Lung (tissue), 13 donors: ENCODE data around the gene ING4. TPM values are rescaled to one million over a fixed set of nuclear protein-coding genes. Genes with fewer than 3 reads are reported as not detected.

Experiments used
- ATAC-seq: fragments of 200-7000 bp; cut with Tn5 transposase; one replicate; pipeline ENCODE4 v1.9.1; 2020; ENCODE audit warnings: moderate number of reproducible peaks; ENCODE audit not compliant: insufficient read depth, low FRiP score
- DNase-seq, 3 donors: peaks; one replicate each; pipeline ENCODE4 v3.0.0-alpha.2; 2013 to 2017
- H3K27ac ChIP-seq, 2 donors: one replicate each; pipeline ENCODE4 v1.5.1; 2013; ENCODE audit warnings: mild to moderate bottlenecking in 2 of 2, moderate library complexity in 2 of 2, control low read depth in 1 of 2, inconsistent platforms in 1 of 2, low read depth in 1 of 2, low read length in 1 of 2
- H3K27me3 ChIP-seq, 3 donors: one replicate each; pipeline ENCODE4 v1.5.1; 2013; ENCODE audit warnings: low read length in 2 of 3; ENCODE audit not compliant: control insufficient read depth in 3 of 3, insufficient read depth in 3 of 3
- H3K36me3 ChIP-seq, 4 donors: one replicate each; pipeline ENCODE4 v1.5.1; 2013; ENCODE audit warnings: low read length in 4 of 4, mild to moderate bottlenecking in 1 of 4, moderate library complexity in 1 of 4; ENCODE audit not compliant: control insufficient read depth in 4 of 4, insufficient read depth in 4 of 4
- H3K4me1 ChIP-seq, 5 donors: one replicate each; pipeline ENCODE4 v1.5.1; 2013; ENCODE audit warnings: low read length in 5 of 5, mild to moderate bottlenecking in 2 of 5, moderate library complexity in 1 of 5; ENCODE audit not compliant: control insufficient read depth in 5 of 5, insufficient read depth in 5 of 5
- H3K4me3 ChIP-seq: one replicate; pipeline ENCODE4 v1.5.1; 2013; ENCODE audit warnings: mild to moderate bottlenecking, control low read depth, moderate library complexity
- H3K9ac ChIP-seq, 2 donors: one replicate each; pipeline ENCODE4 v1.5.1; 2013; ENCODE audit warnings: low read length in 2 of 2, control low read depth in 1 of 2; ENCODE audit not compliant: insufficient read depth in 1 of 2
- H3K9me3 ChIP-seq, 4 donors: one replicate each; pipeline ENCODE4 v1.5.1; 2013; ENCODE audit warnings: low read length in 3 of 4, mild to moderate bottlenecking in 1 of 4, moderate library complexity in 1 of 4; ENCODE audit not compliant: control insufficient read depth in 4 of 4, insufficient read depth in 3 of 4
- CTCF ChIP-seq: IDR thresholded peaks from 2 replicates; pipeline ENCODE4 v1.5.1; 2012; ENCODE audit warnings: mild to moderate bottlenecking; ENCODE audit errors: control extremely low read depth, extremely low read depth
- WGBS, 2 donors: extraction: QIAGEN DNeasy Blood & Tissue Kit; methylation state at CpG; one replicate each; pipeline ENCODE4 v1.1.7; 2013; 5-methylcytosine and 5-hydroxymethylcytosine counted together
- polyA plus RNA-seq, 2 donors: library from polyadenylated mRNA; stranded (reverse); fragments of 200-250 nt; gene quantifications; one replicate each; pipeline ENCODE4 v1.2.1, GENCODE V29; 2013
- small RNA-seq: library from RNA; depleted of rRNA; stranded (forward); fragments of <200 nt; gene quantifications from one replicate; pipeline ENCODE3, GENCODE V24; 2014; ENCODE audit warnings: low replicate concordance
- total RNA-seq, 2 donors: library from RNA; depleted of rRNA in 1 of 2; stranded (reverse); fragments of >200 nt in 1 of 2; gene quantifications; one replicate each; pipeline ENCODE4 v1.2.1, GENCODE V29; 2014 to 2021
- donor health status: control.
- donor health status: control.
- donor health status: Bipolar disorder and iron deficiency.
- donor health status: healthy.
- donor health status: DM: yes; HTN: yes; CAD: no.

Gene ING4
- total and polyA plus RNA-seq, 4 donors: 20.3 to 74.3 (median 27.0) TPM

GRCh38 chr12:6603095-6603567 is 59.8 kb downstream of the ING4 start:
- ATAC-seq: no peak
- H3K27ac ChIP-seq: peak overlapping the region in 1 of 2 donors; percentile 32
- H3K9ac ChIP-seq: no peak overlapping the region
- H3K36me3 ChIP-seq: peaks cover 36 to 42% (median 39%) of the 10 kb centered on the region in 4 donors
- H3K9me3 ChIP-seq: no peaks in the 10 kb centered on the region
- peak in 1 of 3 donors; percentile 46 for DNase-seq
- H3K27me3 ChIP-seq: no peaks in the 10 kb centered on the region
- no peak overlapping the region for H3K4me3 ChIP-seq
- TF ChIP-seq CTCF: no peak
- 10 to 12% methylated on average over 6 of the region's 6 CpGs for WGBS, 2 donors
- peaks cover 11 to 42% (median 19%) of the 10 kb centered on the region in 5 donors for H3K4me1 ChIP-seq

GRCh38 chr12:6602526-6602925 is 60.4 kb downstream of the ING4 start:
- no peak for TF ChIP-seq CTCF
- ATAC-seq: no peak
- Histone ChIP-seq H3K4me1 (peaks cover 11 to 36% (median 15%) of the 10 kb centered on the region in 5 donors), H3K27me3 (no peaks in the 10 kb centered on the region), H3K4me3 (no peak overlapping the region), H3K27ac (no peak overlapping the region), H3K36me3 (peaks cover 40 to 43% (median 42%) of the 10 kb centered on the region in 4 donors), H3K9me3 (no peaks in the 10 kb centered on the region), H3K9ac (no peak overlapping the region)
- 73 to 74% methylated on average over 3 of the region's 3 CpGs for WGBS, 2 donors
- no peak for DNase-seq

Small RNAs within 50 kb of the gene (small RNA-seq; reads per million reads assigned to genes)
- gene RNU6-781P: not detected

Other genes with a start within 250 kb of the ING4 start
- 1 to 10 TPM; 1.9 to 2.0 TPM for gene CD27, start 218.2 kb downstream of the ING4 start, total RNA-seq
- 1 to 10 TPM; 1.5 to 3.1 TPM for gene CD27, start 218.2 kb downstream of the ING4 start, polyA plus RNA-seq
- 10 to 100 TPM; 27.4 to 28.2 TPM for gene TAPBPL, start 211.1 kb downstream of the ING4 start, total RNA-seq
- 10 to 100 TPM; 11.2 to 26.8 TPM for gene TAPBPL, start 211.1 kb downstream of the ING4 start, polyA plus RNA-seq
- gene VAMP1, start 192.4 kb downstream of the ING4 start, total RNA-seq: 10 to 100 TPM in 1 of 2 donors, 1 to 10 TPM in 1; 7.5 to 14.1 TPM
- gene VAMP1, start 192.4 kb downstream of the ING4 start, polyA plus RNA-seq: 1 to 10 TPM; 4.7 to 5.1 TPM
- gene MRPL51, start 169.9 kb downstream of the ING4 start, total RNA-seq: 100 to 1,000 TPM in 1 of 2 donors, 10 to 100 TPM in 1; 34.5 to 123 TPM
- gene MRPL51, start 169.9 kb downstream of the ING4 start, polyA plus RNA-seq: 100 to 1,000 TPM in 1 of 2 donors, 10 to 100 TPM in 1; 80.4 to 103 TPM
- gene NCAPD2, start 169.0 kb downstream of the ING4 start, total RNA-seq: 10 to 100 TPM; 19.8 to 30.7 TPM
- 10 to 100 TPM in 1 of 2 donors, 1 to 10 TPM in 1; 5.8 to 11.8 TPM for gene NCAPD2, start 169.0 kb downstream of the ING4 start, polyA plus RNA-seq
- gene GAPDH, start 128.6 kb downstream of the ING4 start, total RNA-seq: 1,000 to 10,000 TPM in 1 of 2 donors, 100 to 1,000 TPM in 1; 843 to 1,983 TPM
- 1,000 to 10,000 TPM; 1,405 to 3,540 TPM for gene GAPDH, start 128.6 kb downstream of the ING4 start, polyA plus RNA-seq
- gene IFFO1, start 107.1 kb downstream of the ING4 start, total RNA-seq: 10 to 100 TPM; 10.0 to 25.1 TPM
- 10 to 100 TPM; 24.4 to 26.7 TPM for gene IFFO1, start 107.1 kb downstream of the ING4 start, polyA plus RNA-seq
- gene NOP2, start 94.8 kb downstream of the ING4 start, total RNA-seq: 10 to 100 TPM in 1 of 2 donors, 1 to 10 TPM in 1; 7.9 to 36.0 TPM
- 10 to 100 TPM; 30.7 to 37.6 TPM for gene NOP2, start 94.8 kb downstream of the ING4 start, polyA plus RNA-seq
- 100 to 1,000 TPM; 198 TPM for gene CHD4, start 55.7 kb downstream of the ING4 start, total RNA-seq
- 100 to 1,000 TPM in 1 of 2 donors, 10 to 100 TPM in 1; 82.0 to 182 TPM for gene CHD4, start 55.7 kb downstream of the ING4 start, polyA plus RNA-seq
- gene LPAR5, start 27.2 kb downstream of the ING4 start, total RNA-seq: 1 to 10 TPM; 1.9 to 2.8 TPM
- 1 to 10 TPM in 1 of 2 donors, under 1 TPM in 1; 0.51 to 1.2 TPM for gene LPAR5, start 27.2 kb downstream of the ING4 start, polyA plus RNA-seq
- 1 to 10 TPM; 1.6 to 6.1 TPM for gene ACRBP, start 15.7 kb downstream of the ING4 start, total RNA-seq
- 1 to 10 TPM in 1 of 2 donors, under 1 TPM in 1; 0.93 to 8.7 TPM for gene ACRBP, start 15.7 kb downstream of the ING4 start, polyA plus RNA-seq
- gene ZNF384, start 26.3 kb upstream of the ING4 start, total RNA-seq: 10 to 100 TPM; 29.2 to 50.8 TPM
- 10 to 100 TPM; 29.0 to 34.4 TPM for gene ZNF384, start 26.3 kb upstream of the ING4 start, polyA plus RNA-seq
- 1 to 10 TPM in 1 of 2 donors, under 1 TPM in 1; 0.25 to 1.4 TPM for gene PIANP, start 37.7 kb upstream of the ING4 start, total RNA-seq
- gene PIANP, start 37.7 kb upstream of the ING4 start, polyA plus RNA-seq: under 1 TPM; 0.23 to 0.37 TPM
- 10 to 100 TPM; 40.1 to 74.7 TPM for gene COPS7A, start 60.9 kb upstream of the ING4 start, total RNA-seq
- 10 to 100 TPM; 53.4 to 69.0 TPM for gene COPS7A, start 60.9 kb upstream of the ING4 start, polyA plus RNA-seq
- gene MLF2, start 90.0 kb upstream of the ING4 start, total RNA-seq: 100 to 1,000 TPM in 1 of 2 donors, 10 to 100 TPM in 1; 95.9 to 160 TPM
- 100 to 1,000 TPM; 169 to 171 TPM for gene MLF2, start 90.0 kb upstream of the ING4 start, polyA plus RNA-seq
- gene PTMS, start 103.2 kb upstream of the ING4 start, total RNA-seq: 100 to 1,000 TPM in 1 of 2 donors, 10 to 100 TPM in 1; 65.6 to 301 TPM
- gene PTMS, start 103.2 kb upstream of the ING4 start, polyA plus RNA-seq: 100 to 1,000 TPM; 196 to 801 TPM
- gene LAG3, start 109.4 kb upstream of the ING4 start, total RNA-seq: 1 to 10 TPM in 1 of 2 donors, under 1 TPM in 1; 0.82 to 1.7 TPM
- 1 to 10 TPM; 1.2 to 1.7 TPM for gene LAG3, start 109.4 kb upstream of the ING4 start, polyA plus RNA-seq
- 10 to 100 TPM; 60.6 to 83.7 TPM for gene CD4, start 126.4 kb upstream of the ING4 start, total RNA-seq
- gene CD4, start 126.4 kb upstream of the ING4 start, polyA plus RNA-seq: 10 to 100 TPM; 20.6 to 45.5 TPM
- gene GPR162, start 158.7 kb upstream of the ING4 start, total RNA-seq: 10 to 100 TPM; 23.4 to 36.0 TPM
- 10 to 100 TPM; 22.8 to 24.6 TPM for gene GPR162, start 158.7 kb upstream of the ING4 start, polyA plus RNA-seq
- 10 to 100 TPM; 16.1 to 23.3 TPM for gene P3H3, start 165.3 kb upstream of the ING4 start, total RNA-seq
- gene P3H3, start 165.3 kb upstream of the ING4 start, polyA plus RNA-seq: 10 to 100 TPM in 1 of 2 donors, 1 to 10 TPM in 1; 9.3 to 12.2 TPM
- 1 to 10 TPM; 1.3 to 3.3 TPM for gene GNB3, start 177.8 kb upstream of the ING4 start, total RNA-seq
- 1 to 10 TPM; 1.2 to 2.0 TPM for gene GNB3, start 177.8 kb upstream of the ING4 start, polyA plus RNA-seq
- gene CDCA3, start 188.2 kb upstream of the ING4 start, total RNA-seq: 1 to 10 TPM; 1.3 to 3.5 TPM
- 1 to 10 TPM; 2.2 to 4.1 TPM for gene CDCA3, start 188.2 kb upstream of the ING4 start, polyA plus RNA-seq
- gene USP5, start 189.0 kb upstream of the ING4 start, total RNA-seq: 10 to 100 TPM; 35.3 to 92.1 TPM
- 10 to 100 TPM; 24.8 to 38.1 TPM for gene USP5, start 189.0 kb upstream of the ING4 start, polyA plus RNA-seq
- gene TPI1, start 204.4 kb upstream of the ING4 start, total RNA-seq: 100 to 1,000 TPM; 256 to 507 TPM
- gene TPI1, start 204.4 kb upstream of the ING4 start, polyA plus RNA-seq: 1,000 to 10,000 TPM in 1 of 2 donors, 100 to 1,000 TPM in 1; 362 to 1,097 TPM
- gene SPSB2, start 210.2 kb upstream of the ING4 start, total RNA-seq: 10 to 100 TPM; 25.3 to 37.5 TPM
- 10 to 100 TPM; 21.0 to 39.8 TPM for gene SPSB2, start 210.2 kb upstream of the ING4 start, polyA plus RNA-seq
- gene LRRC23, start 241.7 kb upstream of the ING4 start, total RNA-seq: 10 to 100 TPM; 48.7 to 61.0 TPM
- 10 to 100 TPM; 29.6 to 35.5 TPM for gene LRRC23, start 241.7 kb upstream of the ING4 start, polyA plus RNA-seq